GM10847 (cell line): ENCODE measurements around the gene AKNAD1.

Experiments
- POLR2A ChIP-seq: IDR thresholded peaks from 2 replicates; pipeline ENCODE4 v1.6.1; 2011; ENCODE audit not compliant: insufficient read length; ENCODE audit errors: extremely low read depth

The AKNAD1 gene

GRCh38 chr1:108856994-108857393, at the start of gene AKNAD1:
AKNAD1 (minus strand) TSS chr1:108857094; CDS start chr1:108852664, 4,430 bp downstream.
- no peak for TF ChIP-seq POLR2A

- no peak for TF ChIP-seq POLR2A
These were observed 44.2 kb upstream of the AKNAD1 start for GRCh38 chr1:108901106-108901505.

- no peak for TF ChIP-seq POLR2A
These were observed 41.2 kb upstream of the AKNAD1 start for GRCh38 chr1:108897865-108898720.

- no peak for TF ChIP-seq POLR2A
These were observed 39.6 kb upstream of the AKNAD1 start for GRCh38 chr1:108896146-108897145.

- TF ChIP-seq POLR2A: no peak
These were observed 36.2 kb upstream of the AKNAD1 start for GRCh38 chr1:108893141-108893530.

GRCh38 chr1:108892356-108893140, 35.7 kb upstream of the AKNAD1 start:
- no peak for TF ChIP-seq POLR2A

GRCh38 chr1:108889706-108890384, 33.0 kb upstream of the AKNAD1 start:
- no peak for TF ChIP-seq POLR2A

- TF ChIP-seq POLR2A: no peak
These were observed 29.4 kb upstream of the AKNAD1 start for GRCh38 chr1:108886292-108886691.

GRCh38 chr1:108884968-108885367, 28.1 kb upstream of the AKNAD1 start:
- TF ChIP-seq POLR2A: no peak

- TF ChIP-seq POLR2A: no peak
These were observed 25.9 kb upstream of the AKNAD1 start for GRCh38 chr1:108882837-108883236.

GRCh38 chr1:108881369-108881768, 24.5 kb upstream of the AKNAD1 start:
- TF ChIP-seq POLR2A: no peak

- TF ChIP-seq POLR2A: no peak
These were observed 24.0 kb upstream of the AKNAD1 start for GRCh38 chr1:108880850-108881249.

- TF ChIP-seq POLR2A: no peak
These were observed 21.8 kb upstream of the AKNAD1 start for GRCh38 chr1:108878678-108879077.

- TF ChIP-seq POLR2A: no peak
These were observed 21.2 kb upstream of the AKNAD1 start for GRCh38 chr1:108878160-108878469.
